PC-9 (cell line): Measurements from ENCODE around the gene DMRT1. TPM values are rescaled to one million over a fixed set of nuclear protein-coding genes. Genes with fewer than 3 reads are reported as not detected.

Source experiments
- BruUV-seq: library from RNA; stranded (reverse); fragments of 400-500 nt; replicated peaks from 2 replicates; lab custom pipeline; 2021; lab: Mats Ljungman, UMichigan
- CTCF ChIA-PET: fragments of 300-600 bp; sonication (Branson Sonifier 250); formaldehyde crosslinking; loops from one replicate; lab custom pipeline; 2022; ENCODE audit warnings: antibody characterized with exemption; lab: Charles Lee
- POLR2A ChIA-PET: fragments of 300-600 bp; sonication (Branson Sonifier 250); formaldehyde crosslinking; loops from one replicate; lab custom pipeline; 2022; ENCODE audit warnings: antibody characterized with exemption; ENCODE audit not compliant: unreplicated experiment; lab: Charles Lee
- DNase-seq, 2 experiments: peaks; one replicate each; pipeline versions ENCODE4 v3.0.0 to v3.0.0-alpha.2; 2015 to 2022; ENCODE audit warnings: mixed read lengths in 1 of 2
- H2AFZ ChIP-seq: fragments of 200-600 bp; sonication (generic); 2 replicates; pipeline ENCODE4 v1.8.1; 2017; ENCODE audit warnings: antibody characterized with exemption
- H3F3A ChIP-seq: fragments of 200-600 bp; sonication (generic); 2 replicates; pipeline ENCODE4 v1.8.1; 2017; ENCODE audit warnings: antibody characterized with exemption, mild to moderate bottlenecking, low read depth; ENCODE audit not compliant: insufficient read depth
- H3K27ac ChIP-seq: fragments of 200-600 bp; sonication (generic); 2 replicates; pipeline ENCODE4 v1.6.1; 2016; ENCODE audit warnings: mixed run types
- H3K27me3 ChIP-seq: fragments of 200-600 bp; sonication (generic); 2 replicates; pipeline ENCODE4 v1.6.1; 2016; ENCODE audit warnings: low read depth, mixed run types; ENCODE audit not compliant: insufficient read depth
- H3K36me3 ChIP-seq: fragments of 200-600 bp; sonication (generic); 2 replicates; pipeline ENCODE4 v1.6.1; 2016; ENCODE audit warnings: low read depth, mixed run types
- H3K4me1 ChIP-seq: fragments of 200-600 bp; sonication (generic); replicated peaks from 2 replicates; pipeline ENCODE4 v1.6.1; 2016; ENCODE audit warnings: mixed run types; ENCODE audit not compliant: insufficient read depth
- H3K4me2 ChIP-seq: fragments of 200-600 bp; sonication (generic); 2 replicates; pipeline ENCODE4 v1.6.1; 2017; ENCODE audit warnings: mixed run types
- H3K4me3 ChIP-seq: fragments of 200-600 bp; sonication (generic); 2 replicates; pipeline ENCODE4 v1.6.1; 2016; ENCODE audit warnings: mixed run types
- H3K79me2 ChIP-seq: fragments of 200-600 bp; sonication (generic); 2 replicates; pipeline ENCODE4 v1.6.1; 2017; ENCODE audit warnings: low read depth, mixed run types
- H3K9me2 ChIP-seq: fragments of 200-600 bp; sonication (generic); 2 replicates; pipeline ENCODE4 v1.8.1; 2017; ENCODE audit warnings: mild to moderate bottlenecking; ENCODE audit not compliant: insufficient read depth
- H3K9me3 ChIP-seq: fragments of 200-600 bp; sonication (generic); 2 replicates; pipeline ENCODE4 v1.8.1; 2016; ENCODE audit warnings: low read depth; ENCODE audit not compliant: insufficient read depth
- H4K20me1 ChIP-seq: fragments of 200-600 bp; sonication (generic); 2 replicates; pipeline ENCODE4 v1.8.1; 2017; ENCODE audit not compliant: insufficient read depth
- EZH2 ChIP-seq: fragments of 200-600 bp; sonication (generic); IDR thresholded peaks from 2 replicates; pipeline ENCODE4 v1.8.0; 2017; ENCODE audit warnings: antibody characterized with exemption, low read depth
- intact Hi-C: fragments of 100-400 bp; cut with micrococcal nuclease; formaldehyde crosslinking; loops from one replicate; pipeline ENCODE4 v1.10.0; 2022; ENCODE audit not compliant: unreplicated experiment
- total RNA-seq: library from RNA; stranded (reverse); gene quantifications from 2 replicates; pipeline ENCODE4 v1.2.3, GENCODE V29; 2021
- TF ChIP-seq, protein P1 (sequence below): fragments of 200-600 bp; sonication (generic); conservative IDR thresholded peaks from 2 replicates; pipeline ENCODE4 v1.6.1; 2017; ENCODE audit warnings: mixed run types, antibody characterized with exemption, mild to moderate bottlenecking, moderate library complexity

The DMRT1 gene
- total RNA-seq, 1 experiment from 2014 or later = not detected

DNA sequence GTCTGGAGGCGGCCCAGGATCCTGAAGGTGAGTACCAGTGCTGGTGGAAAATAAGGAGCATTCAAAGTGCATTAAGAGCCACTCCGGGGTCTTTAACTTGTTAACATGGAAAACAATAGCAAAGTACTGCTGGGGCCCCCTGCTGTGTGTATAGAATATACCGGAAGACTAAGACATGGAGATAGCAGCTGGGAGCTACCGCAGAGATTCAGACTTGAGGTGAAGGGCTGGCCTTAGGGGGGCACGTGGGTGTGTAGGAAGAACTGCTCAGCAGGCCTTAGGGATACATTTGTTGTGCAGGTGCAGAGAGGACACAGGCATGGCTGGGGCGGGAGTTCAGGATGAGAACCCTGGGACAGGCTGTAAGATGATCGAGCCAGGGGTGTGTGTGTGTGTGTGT, 1.2 kb upstream of the DMRT1 start:
- intact Hi-C loops = no loop called here
- TF ChIP-seq, protein P1, sequence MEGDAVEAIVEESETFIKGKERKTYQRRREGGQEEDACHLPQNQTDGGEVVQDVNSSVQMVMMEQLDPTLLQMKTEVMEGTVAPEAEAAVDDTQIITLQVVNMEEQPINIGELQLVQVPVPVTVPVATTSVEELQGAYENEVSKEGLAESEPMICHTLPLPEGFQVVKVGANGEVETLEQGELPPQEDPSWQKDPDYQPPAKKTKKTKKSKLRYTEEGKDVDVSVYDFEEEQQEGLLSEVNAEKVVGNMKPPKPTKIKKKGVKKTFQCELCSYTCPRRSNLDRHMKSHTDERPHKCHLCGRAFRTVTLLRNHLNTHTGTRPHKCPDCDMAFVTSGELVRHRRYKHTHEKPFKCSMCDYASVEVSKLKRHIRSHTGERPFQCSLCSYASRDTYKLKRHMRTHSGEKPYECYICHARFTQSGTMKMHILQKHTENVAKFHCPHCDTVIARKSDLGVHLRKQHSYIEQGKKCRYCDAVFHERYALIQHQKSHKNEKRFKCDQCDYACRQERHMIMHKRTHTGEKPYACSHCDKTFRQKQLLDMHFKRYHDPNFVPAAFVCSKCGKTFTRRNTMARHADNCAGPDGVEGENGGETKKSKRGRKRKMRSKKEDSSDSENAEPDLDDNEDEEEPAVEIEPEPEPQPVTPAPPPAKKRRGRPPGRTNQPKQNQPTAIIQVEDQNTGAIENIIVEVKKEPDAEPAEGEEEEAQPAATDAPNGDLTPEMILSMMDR = no peak
- TF ChIP-seq EZH2 = no peak
- ChIA-PET CTCF (no interaction called here), POLR2A (interaction anchor here (0.5 kb wide), 1 partner anchor 144 kb away, joined by 3 read pairs; no protein-coding TSS in a partner anchor)
- Histone ChIP-seq H3F3A (no peaks in the 10 kb centered on the region), H3K79me2 (no peaks in the 10 kb centered on the region), H3K4me1 (no peaks in the 10 kb centered on the region), H3K9me3 (no peaks in the 10 kb centered on the region), H3K4me3 (no peak overlapping the region), H3K4me2 (no peak overlapping the region), H3K27ac (no peak overlapping the region), H3K9me2 (no peaks in the 10 kb centered on the region), H3K36me3 (no peaks in the 10 kb centered on the region), H2AFZ (no peak overlapping the region), H3K27me3 (no peaks in the 10 kb centered on the region), H4K20me1 (no peaks in the 10 kb centered on the region)
- BruUV-seq = no TSS peak
- no peak for DNase-seq

DNA sequence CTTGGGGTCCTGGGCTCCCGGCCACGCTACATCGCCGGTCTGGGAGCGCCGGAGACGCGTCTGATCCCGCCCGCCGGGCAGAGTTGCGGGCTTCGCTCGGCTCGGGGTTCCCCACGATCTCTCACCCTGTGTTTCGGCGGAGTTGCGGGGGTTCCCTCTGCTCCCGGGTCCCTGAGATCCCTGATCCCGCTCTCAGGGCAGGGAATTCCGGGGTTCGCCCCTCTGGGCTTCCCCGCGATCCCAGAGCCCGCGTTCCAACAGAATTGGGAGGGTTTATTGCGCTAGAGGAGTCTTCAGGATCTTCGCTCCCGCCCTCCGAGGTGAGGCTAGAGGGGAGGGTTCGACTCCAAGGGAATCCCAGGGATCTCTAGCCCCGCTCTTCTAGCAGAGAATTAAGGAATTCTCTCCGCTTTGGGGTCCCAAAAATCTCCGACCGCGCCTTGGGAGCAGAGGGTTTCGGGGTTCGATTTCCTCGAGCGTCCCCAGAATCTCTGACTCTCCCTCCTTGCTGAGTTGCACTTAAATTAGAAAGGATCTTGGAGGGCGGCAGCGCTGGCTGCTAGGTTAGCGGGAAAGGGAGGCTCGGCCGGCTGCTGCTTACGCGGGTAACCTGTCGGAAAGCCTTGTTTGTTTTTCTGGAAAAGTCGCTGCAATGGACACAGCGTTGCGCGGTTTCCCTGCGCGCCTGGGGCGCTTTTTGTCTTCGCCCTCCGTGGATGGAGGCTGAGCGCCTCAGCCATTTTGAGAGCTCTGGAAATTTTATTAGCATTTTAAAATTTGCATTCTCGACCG, 1.3 kb downstream of the DMRT1 start:
- Histone ChIP-seq H3K9me2 (no peaks in the 10 kb centered on the region), H3K4me1 (no peaks in the 10 kb centered on the region), H4K20me1 (no peaks in the 10 kb centered on the region), H2AFZ (no peak overlapping the region), H3K79me2 (no peaks in the 10 kb centered on the region), H3K9me3 (no peaks in the 10 kb centered on the region), H3K4me3 (no peak overlapping the region), H3K27me3 (no peaks in the 10 kb centered on the region), H3F3A (no peaks in the 10 kb centered on the region), H3K36me3 (no peaks in the 10 kb centered on the region), H3K27ac (no peak overlapping the region), H3K4me2 (no peak overlapping the region)
- intact Hi-C loops = no loop called here
- BruUV-seq = no TSS peak
- no peak for DNase-seq
- CTCF ChIA-PET = no interaction called here
- TF ChIP-seq EZH2 = no peak
- TF ChIP-seq, protein P1 = no peak
- POLR2A ChIA-PET = no interaction called here

DNA sequence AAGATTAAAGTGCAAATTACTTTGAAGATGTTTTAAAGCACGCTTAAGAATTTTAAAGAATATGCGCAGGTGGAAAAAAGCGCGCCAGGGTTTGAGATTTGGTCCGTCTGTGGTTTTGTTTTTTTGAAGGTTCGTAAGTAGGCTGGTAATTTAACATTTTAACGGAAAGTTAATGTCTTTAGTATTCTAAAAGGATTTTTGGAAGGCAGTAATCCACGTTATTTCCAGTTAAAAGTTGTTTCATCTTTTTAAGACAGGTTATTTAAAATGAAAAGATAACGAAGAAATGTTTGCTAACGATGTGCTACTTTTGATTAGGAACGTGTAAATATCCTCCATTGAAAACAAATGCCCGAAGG, 1.9 kb downstream of the DMRT1 start:
- POLR2A ChIA-PET = no interaction called here
- TF ChIP-seq, protein P1 = no peak
- TF ChIP-seq EZH2 = no peak
- no peaks in the 10 kb centered on the region for H3F3A ChIP-seq
- H3K9me2 ChIP-seq = no peaks in the 10 kb centered on the region
- no peaks in the 10 kb centered on the region for H4K20me1 ChIP-seq
- no peak for DNase-seq
- no peaks in the 10 kb centered on the region for H3K27me3 ChIP-seq
- H3K9me3 ChIP-seq = no peaks in the 10 kb centered on the region
- intact Hi-C loops = no loop called here
- no peak overlapping the region for H3K4me3 ChIP-seq
- no TSS peak for BruUV-seq
- CTCF ChIA-PET = no interaction called here
- no peaks in the 10 kb centered on the region for H3K79me2 ChIP-seq
- H3K4me2 ChIP-seq = no peak overlapping the region
- H3K36me3 ChIP-seq = no peaks in the 10 kb centered on the region
- no peak overlapping the region for H2AFZ ChIP-seq
- no peak overlapping the region for H3K27ac ChIP-seq
- no peaks in the 10 kb centered on the region for H3K4me1 ChIP-seq
